Anterior cingulate cortex (tissue), 58 donors: ENCODE measurements around the gene P3H4.

ENCODE experiments used
- DNase-seq, 58 donors: peaks; one replicate each; lab custom pipeline; 2025; lab: John Stamatoyannopoulos, UW

P3H4 gene

DNA sequence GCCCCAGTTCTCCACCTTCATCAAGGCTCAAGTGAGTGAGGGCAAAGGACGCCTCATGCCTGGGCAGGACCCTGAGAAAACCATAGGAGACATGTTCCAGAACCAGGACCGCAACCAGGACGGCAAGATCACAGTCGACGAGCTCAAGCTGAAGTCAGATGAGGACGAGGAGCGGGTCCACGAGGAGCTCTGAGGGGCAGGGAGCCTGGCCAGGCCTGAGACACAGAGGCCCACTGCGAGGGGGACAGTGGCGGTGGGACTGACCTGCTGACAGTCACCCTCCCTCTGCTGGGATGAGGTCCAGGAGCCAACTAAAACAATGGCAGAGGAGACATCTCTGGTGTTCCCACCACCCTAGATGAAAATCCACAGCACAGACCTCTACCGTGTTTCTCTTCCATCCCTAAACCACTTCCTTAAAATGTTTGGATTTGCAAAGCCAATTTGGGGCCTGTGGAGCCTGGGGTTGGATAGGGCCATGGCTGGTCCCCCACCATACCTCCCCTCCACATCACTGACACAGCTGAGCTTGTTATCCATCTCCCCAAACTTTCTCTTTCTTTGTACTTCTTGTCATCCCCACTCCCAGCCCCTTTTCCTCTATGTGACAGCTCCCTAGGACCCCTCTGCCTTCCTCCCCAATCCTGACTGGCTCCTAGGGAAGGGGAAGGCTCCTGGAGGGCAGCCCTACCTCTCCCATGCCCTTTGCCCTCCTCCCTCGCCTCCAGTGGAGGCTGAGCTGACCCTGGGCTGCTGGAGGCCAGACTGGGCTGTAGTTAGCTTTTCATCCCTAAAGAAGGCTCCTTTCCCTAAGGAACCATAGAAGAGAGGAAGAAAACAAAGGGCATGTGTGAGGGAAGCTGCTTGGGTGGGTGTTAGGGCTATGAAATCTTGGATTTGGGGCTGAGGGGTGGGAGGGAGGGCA is 10.7 kb upstream of the P3H4 start:
- no peak for DNase-seq

DNA sequence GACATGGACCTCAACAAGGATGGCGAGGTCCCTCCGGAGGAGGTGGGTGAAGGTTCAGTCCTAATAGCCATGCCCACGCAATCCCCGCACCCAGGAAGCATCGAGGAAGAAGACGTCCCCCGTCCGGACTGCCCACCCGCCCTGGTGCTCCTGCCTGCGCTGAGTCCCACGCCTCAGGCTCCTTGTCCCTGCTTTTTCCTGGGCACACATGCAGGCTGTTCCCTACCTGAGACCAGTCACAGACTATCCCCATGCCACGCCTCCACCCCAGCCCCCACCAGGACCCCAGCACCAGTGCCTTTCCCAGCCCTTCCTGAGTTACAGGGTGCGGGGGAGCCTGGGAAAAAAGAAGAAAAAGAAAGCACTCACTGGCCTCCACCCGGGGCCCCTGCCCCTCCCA is 10.0 kb upstream of the P3H4 start:
- no peak for DNase-seq

DNA sequence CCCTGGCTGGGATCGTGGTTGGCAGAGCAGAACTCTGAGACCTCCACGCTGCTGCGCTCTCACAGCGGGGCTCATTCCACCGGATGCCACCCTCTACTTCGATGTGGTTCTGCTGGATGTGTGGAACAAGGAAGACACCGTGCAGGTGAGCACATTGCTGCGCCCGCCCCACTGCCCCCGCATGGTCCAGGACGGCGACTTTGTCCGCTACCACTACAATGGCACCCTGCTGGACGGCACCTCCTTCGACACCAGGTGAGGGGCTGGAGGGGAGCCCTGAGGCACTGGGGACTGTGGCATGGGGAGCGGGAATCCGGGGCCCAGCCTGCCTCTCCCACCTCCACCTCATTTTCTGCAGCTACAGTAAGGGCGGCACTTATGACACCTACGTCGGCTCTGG is 6.3 kb upstream of the P3H4 start:
- DNase-seq, result no peak

DNA sequence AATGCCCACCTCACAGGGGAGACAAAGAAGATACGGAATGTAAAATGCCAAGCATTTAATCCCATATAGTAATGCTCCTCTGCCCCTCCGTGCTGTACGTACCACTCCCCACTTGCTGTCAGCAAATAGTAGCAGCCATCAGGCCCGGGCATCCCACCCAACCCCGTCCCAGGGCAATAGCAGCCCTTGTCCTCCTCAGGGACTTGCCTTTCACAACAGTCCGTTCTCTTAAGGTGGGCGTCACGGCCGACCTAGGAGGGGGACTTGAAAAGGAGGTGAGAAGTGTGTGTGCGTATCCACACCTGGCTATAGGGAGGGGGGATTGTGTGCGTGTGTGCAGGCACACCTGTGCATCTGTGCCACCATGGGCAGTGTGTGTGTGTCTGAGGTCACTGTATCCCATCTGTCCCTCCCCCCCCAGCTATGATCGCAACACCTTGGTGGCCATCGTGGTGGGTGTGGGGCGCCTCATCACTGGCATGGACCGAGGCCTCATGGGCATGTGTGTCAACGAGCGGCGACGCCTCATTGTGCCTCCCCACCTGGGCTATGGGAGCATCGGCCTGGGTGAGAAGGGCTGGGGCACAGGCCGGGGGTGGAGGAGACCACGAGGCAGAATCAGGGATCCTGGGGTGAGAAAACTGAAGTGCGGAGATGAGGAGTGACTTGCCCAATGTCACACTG is 5.0 kb upstream of the P3H4 start:
- no peak for DNase-seq

DNA sequence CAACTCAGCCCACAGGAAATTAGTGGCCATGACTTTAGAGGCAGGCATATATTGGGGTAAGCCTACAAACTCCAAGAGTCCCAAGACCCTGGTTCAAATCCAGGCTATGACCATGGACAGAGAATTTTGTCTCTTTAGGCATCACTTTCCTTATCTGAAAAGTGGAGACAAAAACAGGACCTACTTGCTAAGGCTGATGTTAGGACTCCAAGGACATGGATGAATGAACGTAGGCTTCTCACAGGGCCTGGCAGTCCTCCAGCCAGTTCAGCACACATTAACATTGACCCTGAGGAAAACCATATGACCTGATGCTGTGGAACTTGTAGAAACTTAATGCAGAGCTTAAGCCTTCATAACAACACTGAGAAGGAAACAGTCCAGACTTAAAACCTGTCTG is 2.4 kb upstream of the P3H4 start:
- no peak for DNase-seq

DNA sequence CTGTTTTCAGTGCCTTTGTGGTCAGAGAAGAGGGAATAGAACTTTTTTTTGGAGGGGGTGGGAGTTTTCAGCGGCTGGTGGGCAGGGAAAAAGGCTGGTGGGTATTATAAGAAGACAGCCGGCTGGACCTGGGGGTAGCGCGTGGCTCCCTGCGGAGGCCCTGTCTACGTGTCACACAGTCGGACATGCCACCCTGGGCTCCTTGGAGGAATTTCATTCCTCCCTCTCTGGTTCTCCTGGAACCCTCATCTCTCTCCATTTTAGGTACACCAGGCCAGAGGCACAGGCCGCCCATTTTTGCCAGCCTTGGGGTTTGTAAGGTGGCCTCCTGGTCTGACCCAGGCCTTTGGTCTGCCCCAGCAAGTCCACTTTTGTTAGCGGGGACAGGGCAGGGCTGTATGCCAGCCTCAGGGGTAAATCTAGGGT is 2.0 kb upstream of the P3H4 start:
- no peak for DNase-seq

DNA sequence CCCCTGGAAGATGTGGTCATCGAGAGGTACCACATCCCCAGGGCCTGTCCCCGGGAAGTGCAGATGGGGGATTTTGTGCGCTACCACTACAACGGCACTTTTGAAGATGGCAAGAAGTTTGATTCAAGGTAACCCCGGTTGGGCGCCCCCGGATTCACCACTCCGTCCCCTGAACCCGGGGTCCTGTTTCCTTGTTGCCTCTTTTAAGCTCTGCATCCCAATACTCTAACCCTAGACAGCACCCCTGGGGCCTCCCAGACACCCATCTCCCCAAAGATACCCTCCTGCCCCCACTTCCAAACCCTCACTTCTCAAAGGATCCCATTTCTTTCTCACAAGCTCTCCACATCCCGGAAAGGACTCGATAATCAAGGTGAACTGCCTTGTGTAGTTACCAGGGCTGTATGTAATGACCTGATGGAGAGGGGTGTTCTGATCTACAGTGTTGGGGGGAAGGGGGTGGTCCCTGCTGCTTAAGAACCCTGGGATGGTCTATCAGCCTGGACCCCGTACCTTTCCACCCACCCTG is 1.5 kb upstream of the P3H4 start:
- DNase-seq, result no peak

DNA sequence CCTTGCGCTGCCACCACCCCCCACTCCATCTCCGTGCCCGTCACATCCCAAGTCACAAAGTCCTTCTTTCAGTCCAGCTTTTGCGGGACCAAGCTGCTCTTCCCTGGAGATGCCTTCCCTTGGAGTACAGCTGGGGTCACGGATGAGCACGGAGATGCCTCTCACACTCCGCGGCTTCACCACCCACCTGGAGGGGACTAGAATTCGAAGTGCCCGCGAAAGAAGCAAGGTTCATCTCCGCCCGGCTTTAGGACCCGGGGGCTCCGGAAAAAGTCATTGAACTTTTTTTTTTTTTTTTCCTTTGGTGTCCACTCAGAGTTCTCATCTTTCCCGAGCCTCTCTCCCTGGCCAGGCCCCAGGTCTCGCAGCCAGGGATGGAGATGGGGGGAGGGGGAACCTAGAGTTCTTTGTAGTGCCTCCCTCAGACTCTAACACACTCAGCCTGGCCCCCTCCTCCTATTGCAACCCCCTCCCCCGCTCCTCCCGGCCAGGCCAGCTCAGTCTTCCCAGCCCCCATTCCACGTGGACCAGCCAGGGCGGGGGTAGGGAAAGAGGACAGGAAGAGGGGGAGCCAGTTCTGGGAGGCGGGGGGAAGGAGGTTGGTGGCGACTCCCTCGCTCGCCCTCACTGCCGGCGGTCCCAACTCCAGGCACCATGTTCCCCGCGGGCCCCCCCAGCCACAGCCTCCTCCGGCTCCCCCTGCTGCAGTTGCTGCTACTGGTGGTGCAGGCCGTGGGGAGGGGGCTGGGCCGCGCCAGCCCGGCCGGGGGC is 817 bp upstream of the P3H4 start, which contains the start of gene FKBP10:
Gene FKBP10, plus strand, starts transcription at position 624 of the 771 bp plus-strand sequence. Its CDS starts 31 bp downstream, at position 655.
- DNase-seq, result peak in 44 of 58 donors; percentile 9 to 69 (median 44)

DNA sequence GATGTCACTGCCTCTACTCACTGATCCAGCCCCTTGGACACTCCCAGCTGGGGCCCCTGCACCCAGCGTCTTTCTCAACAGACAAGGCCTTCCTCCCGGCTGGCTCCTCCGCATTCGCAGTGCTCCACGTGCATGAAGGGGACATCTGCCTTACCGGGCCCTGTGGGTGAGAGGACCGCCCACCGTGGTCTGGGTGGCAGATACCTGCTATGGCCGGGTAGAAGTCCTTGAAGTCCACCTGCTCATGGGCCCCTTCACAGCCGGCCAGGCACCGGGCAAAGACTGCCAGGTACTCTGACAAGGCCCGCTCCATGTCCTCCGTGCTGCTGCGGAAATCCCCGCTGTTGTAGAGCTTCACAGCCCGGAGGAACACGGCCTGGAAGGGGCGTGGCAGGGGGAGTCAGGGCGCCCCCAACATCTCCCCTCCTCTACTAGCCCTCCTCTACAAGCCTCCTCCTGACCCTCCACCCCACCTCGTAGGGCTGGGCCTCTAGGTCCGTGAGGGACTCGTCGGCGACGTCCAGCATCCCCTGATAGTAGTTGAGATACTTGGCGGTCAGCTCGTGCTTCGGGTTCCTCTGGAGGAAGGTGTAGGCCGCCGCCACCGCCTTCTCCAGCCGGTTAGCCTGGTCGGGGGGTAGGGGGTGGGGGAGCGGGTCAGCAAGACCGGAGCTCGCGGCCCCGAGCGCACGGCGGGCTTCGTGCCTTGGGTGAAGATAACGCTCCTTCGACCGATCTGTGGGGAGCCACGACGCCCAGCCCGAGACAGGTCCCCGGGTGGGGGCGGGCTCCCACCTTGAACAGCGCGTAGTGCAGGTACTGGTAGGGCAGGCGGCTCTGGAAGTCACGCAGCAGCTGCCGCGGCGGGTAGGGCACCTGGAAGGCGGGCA is 845 bp downstream of the P3H4 start:
- peak in 3 of 58 donors; percentile 31 to 54 (median 52) for DNase-seq

DNA sequence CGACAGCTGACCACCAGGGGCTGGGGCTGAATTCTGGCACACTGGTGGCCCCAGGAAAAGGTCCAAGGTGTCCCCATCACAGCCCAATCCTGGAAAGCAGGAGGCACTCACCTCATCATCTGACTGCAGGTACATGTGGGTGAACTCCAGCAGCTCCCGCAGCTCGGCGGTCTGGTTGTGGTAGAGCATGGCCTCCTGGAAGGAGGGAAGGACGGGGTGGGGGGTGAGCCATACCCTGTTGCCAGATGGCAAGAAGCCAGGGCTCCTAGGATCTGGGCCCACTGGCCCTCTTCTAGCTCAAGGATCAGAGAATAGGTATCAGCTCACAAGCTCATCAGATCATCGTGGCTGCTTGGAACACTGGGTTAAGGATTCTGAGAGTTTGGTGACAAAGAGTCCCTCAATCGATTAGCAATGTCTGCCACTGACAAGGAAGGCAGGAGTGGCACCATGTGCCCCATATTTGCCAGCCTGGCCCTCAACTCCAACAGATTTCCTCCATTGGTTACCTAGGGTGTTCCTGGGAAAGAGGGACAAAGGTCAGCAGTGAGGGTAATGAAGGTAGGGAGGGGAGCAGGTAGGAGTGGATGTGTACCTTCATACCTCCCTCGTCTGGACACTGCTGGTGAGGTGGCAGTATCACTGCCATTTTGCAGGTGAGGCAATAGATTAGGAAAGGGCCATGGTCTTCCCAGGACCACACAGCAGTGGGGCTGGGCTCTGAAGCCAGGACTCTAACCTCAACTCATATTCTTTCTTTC is 4.9 kb downstream of the P3H4 start:
- DNase-seq, result no peak

DNA sequence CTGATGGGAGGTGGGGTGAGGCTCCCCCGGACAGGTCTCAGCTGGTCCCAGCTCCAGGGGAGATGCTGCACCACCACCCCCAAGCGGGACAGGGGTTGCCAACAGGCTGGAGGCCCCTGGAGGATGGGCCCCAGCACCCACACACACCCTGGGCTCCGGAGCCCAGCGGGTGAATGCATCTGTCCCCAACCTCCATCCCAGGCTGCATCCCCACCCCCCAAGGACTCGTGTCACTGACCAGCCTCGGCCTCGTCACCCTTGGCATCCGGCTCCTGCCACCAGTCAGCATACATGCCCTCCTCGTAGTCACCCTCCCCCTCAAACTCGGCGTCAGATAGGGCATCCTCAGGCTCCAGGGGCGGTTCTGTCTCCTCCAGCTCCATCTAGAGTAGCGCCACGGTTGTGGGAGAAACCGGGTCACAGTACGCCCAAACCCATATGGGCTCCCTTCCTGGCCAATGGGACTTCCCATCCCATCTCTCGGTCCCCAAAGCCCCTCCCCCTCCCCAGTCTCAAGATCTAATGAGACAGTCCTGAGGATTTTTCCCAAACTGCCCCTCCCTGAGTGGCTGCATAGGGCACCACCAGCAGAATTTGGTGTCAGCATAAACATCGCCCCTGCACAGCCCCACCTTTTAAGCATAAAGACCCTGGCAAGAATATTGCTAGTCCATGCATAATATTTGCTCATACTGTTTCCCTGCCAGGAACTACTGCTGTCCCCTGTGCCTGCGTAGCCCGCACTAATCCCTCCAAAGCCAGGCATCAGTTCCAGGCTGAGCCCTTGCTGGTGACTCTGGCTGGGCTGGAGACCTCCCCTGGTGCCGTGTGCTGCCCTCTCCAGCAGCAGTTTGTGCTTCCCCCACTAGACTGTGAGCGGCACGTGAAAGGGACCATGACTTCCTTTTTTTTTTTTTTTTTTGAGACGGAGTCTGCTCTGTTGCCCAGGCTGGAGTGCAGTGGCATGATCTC is 8.4 kb downstream of the P3H4 start:
- no peak for DNase-seq

DNA sequence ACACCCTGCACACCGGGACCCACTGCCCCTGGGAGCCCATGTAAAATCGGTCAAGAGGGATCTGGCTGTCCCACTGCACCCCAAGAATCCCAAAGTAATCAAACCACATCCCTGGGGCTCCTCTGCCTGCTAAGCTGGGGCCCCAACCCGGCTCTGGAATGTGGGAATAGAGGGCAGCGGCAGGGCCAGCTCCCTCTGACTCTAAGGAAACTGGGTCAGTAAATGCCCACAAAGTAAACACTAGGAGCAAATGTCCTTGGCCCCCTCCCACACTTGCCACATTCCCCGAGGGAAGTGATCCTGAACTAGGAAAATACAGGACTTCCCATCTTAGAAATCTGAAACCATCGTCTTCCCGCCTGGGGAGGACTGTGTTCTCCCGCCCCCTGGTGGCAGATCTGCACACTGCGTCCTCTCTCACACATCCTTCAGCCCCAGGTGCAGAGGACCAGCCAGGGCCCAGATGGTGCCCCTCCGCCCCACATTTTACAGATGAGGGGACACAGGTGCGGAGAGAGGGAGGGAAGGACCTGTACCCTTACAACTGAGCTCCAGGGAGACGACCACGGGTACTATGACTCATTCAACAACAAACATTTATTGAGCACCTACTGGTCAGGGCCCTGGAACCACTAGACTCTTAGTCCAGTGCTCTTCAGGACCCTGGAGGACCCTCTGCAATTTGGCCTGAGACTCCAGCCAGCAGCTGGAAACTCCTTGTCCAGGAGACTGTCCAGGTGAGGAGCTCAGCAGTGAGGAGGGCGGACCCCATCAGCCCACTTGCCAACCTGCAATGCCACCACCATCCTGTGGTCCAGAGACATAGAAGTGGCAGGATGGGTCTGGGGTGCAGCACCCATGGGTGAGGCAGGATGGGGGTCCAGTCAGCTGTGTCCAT is 10.1 kb downstream of the P3H4 start:
- DNase-seq, result peak in 54 of 58 donors; percentile 20 to 87 (median 58)

DNA sequence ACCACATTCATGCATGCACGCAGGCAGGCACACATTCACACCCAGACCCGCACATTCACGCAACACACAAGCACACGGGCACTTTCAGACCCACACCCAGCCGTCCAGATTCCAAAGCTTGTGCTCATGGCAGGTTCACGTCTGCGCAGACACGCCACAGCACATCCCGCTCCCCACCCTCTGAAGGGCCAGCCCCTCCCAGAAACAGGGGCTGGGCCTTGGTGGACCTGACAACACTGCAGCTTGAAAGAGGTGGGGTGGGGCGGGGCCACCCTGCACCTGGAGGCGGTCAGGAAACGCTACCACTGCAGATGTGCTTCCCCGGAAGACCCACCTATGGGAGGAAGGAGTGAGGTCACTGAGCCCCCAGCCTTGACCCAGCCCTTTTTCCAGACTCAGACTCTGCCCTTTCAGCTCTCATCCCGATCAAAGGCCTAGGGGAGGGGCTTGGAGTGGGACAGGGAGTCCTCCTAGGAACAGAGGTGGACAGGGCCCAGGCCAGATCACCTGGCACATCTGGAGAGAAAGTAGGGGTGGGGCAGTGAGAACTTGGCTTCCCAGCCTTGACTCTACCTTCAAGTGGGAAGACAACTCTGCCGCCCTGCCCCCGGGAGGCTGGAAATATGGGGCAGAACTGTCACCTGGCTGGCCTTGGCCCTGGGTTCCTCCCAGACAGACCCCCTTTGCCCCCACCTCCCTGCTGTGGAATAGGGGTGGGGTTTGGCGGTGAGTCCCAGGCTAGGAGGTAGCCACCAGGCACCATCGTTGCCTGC is 11.0 kb downstream of the P3H4 start:
- no peak for DNase-seq

DNA sequence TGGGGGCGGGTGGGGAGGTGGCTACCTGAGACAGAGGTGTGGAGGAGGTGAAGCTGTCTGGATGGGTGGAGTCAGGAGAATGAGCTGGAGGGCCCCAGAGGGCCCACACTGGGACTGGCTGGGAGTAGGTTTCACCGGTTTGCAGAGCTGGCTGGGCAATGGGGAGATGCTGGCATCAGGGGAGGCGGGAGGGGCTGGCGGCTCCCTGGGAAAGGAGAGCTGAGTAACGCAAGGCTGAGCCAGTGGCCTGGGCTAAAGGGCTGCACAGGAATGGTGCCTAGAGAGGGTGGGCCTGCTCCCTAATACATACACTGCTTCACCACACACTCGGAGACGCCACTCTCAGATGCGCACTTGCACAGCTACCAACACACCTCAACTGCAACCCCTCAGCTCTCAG is 12.4 kb downstream of the P3H4 start:
- no peak for DNase-seq

DNA sequence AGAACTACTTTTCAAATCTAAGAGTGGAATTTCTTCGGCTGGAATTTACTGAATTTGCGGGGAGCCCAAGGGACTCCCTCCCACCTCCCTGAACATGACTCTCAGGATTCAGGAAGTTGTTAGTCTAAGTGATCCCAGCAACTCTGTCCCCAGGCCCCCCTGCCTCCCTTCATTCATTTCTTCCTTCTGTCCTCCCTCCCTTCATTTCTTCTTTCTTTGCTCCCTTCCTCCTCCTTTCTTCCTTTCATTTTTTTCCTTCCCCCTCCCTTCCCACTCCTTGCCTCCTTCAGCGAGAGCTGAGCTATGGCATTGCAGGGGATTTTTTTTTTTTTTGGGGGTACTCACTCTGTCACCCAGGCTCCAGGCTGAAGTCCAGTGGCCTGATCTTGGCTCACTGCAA is 14.4 kb downstream of the P3H4 start:
- no peak for DNase-seq
